GM12878 (cell line): ENCODE data around the gene POP7.

ENCODE experiments used
- JUND ChIP-seq: IDR thresholded peaks from 2 replicates; pipeline ENCODE4 v1.6.1; 2012; ENCODE audit warnings: low read depth, mild to moderate bottlenecking, low read length, improper control_type of control experiment, moderate library complexity
- MYC ChIP-seq: IDR thresholded peaks from 2 replicates; pipeline ENCODE4 v1.6.1; 2011; ENCODE audit warnings: mild to moderate bottlenecking, low read length, moderate library complexity, inconsistent platforms; ENCODE audit not compliant: insufficient read depth, insufficient replicate concordance, insufficient read length, severe bottlenecking
- NRF1 ChIP-seq: conservative IDR thresholded peaks from 2 replicates; pipeline ENCODE4 v1.6.1; 2011; ENCODE audit warnings: mild to moderate bottlenecking, low read depth, low read length, improper control_type of control experiment
- SIN3A ChIP-seq: IDR thresholded peaks from 2 replicates; pipeline ENCODE4 v1.6.1; 2012; ENCODE audit warnings: low read depth, low read length, improper control_type of control experiment
- TCF3 ChIP-seq: IDR thresholded peaks from 2 replicates; pipeline ENCODE4 v1.6.1; 2012; ENCODE audit warnings: low read depth, mild to moderate bottlenecking, low read length, borderline replicate concordance; ENCODE audit not compliant: insufficient read depth
- TF ChIP-seq, protein P1 (sequence below): fragments of 150-350 bp; IDR thresholded peaks from 2 replicates; pipeline ENCODE4 v1.6.1; 2016; ENCODE audit warnings: low read depth, low read length
- TF ChIP-seq, protein P2 (sequence below): IDR thresholded peaks from 2 replicates; pipeline ENCODE4 v1.6.1; 2012; ENCODE audit warnings: mild to moderate bottlenecking, low read depth, low read length
- TF ChIP-seq, protein P3 (sequence below), 3 experiments: IDR thresholded peaks in 2 of 3; conservative IDR thresholded peaks in 1 of 3; 2 replicates each; pipeline ENCODE4 v1.5.1; 2011; ENCODE audit warnings: low read depth in 3 of 3, low read length in 3 of 3, mild to moderate bottlenecking in 3 of 3, control low read depth in 2 of 3, moderate library complexity in 2 of 3, inconsistent platforms in 1 of 3, mixed read lengths in 1 of 3; ENCODE audit not compliant: control insufficient read depth in 2 of 3, insufficient read depth in 1 of 3; ENCODE audit errors: extremely low read depth in 1 of 3

DNA sequence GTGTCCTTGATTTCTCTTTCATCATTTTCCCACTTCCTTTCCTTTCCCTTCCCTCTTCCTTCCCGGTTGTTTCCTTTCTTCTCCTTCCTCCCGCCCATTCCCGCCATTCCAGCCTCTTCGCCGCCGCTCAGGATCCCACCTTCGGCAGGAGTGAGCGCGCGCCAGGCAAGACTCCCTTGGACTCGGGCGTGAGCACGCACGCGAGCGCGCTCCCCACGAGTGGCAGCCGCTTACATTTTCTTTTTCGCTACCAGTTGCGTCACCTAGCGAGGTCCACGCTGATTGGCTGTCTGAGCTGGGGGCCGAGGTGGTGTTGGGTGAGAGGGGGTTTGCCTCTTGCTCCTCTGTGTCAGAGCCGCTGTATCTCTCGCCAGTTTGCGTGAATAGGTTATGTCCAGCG, 39.3 kb downstream of the POP7 start:
- TF ChIP-seq TCF3 = no peak
- TF ChIP-seq, protein P1, sequence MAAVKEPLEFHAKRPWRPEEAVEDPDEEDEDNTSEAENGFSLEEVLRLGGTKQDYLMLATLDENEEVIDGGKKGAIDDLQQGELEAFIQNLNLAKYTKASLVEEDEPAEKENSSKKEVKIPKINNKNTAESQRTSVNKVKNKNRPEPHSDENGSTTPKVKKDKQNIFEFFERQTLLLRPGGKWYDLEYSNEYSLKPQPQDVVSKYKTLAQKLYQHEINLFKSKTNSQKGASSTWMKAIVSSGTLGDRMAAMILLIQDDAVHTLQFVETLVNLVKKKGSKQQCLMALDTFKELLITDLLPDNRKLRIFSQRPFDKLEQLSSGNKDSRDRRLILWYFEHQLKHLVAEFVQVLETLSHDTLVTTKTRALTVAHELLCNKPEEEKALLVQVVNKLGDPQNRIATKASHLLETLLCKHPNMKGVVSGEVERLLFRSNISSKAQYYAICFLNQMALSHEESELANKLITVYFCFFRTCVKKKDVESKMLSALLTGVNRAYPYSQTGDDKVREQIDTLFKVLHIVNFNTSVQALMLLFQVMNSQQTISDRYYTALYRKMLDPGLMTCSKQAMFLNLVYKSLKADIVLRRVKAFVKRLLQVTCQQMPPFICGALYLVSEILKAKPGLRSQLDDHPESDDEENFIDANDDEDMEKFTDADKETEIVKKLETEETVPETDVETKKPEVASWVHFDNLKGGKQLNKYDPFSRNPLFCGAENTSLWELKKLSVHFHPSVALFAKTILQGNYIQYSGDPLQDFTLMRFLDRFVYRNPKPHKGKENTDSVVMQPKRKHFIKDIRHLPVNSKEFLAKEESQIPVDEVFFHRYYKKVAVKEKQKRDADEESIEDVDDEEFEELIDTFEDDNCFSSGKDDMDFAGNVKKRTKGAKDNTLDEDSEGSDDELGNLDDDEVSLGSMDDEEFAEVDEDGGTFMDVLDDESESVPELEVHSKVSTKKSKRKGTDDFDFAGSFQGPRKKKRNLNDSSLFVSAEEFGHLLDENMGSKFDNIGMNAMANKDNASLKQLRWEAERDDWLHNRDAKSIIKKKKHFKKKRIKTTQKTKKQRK = no peak
- no peak for TF ChIP-seq NRF1
- TF ChIP-seq, protein P2, sequence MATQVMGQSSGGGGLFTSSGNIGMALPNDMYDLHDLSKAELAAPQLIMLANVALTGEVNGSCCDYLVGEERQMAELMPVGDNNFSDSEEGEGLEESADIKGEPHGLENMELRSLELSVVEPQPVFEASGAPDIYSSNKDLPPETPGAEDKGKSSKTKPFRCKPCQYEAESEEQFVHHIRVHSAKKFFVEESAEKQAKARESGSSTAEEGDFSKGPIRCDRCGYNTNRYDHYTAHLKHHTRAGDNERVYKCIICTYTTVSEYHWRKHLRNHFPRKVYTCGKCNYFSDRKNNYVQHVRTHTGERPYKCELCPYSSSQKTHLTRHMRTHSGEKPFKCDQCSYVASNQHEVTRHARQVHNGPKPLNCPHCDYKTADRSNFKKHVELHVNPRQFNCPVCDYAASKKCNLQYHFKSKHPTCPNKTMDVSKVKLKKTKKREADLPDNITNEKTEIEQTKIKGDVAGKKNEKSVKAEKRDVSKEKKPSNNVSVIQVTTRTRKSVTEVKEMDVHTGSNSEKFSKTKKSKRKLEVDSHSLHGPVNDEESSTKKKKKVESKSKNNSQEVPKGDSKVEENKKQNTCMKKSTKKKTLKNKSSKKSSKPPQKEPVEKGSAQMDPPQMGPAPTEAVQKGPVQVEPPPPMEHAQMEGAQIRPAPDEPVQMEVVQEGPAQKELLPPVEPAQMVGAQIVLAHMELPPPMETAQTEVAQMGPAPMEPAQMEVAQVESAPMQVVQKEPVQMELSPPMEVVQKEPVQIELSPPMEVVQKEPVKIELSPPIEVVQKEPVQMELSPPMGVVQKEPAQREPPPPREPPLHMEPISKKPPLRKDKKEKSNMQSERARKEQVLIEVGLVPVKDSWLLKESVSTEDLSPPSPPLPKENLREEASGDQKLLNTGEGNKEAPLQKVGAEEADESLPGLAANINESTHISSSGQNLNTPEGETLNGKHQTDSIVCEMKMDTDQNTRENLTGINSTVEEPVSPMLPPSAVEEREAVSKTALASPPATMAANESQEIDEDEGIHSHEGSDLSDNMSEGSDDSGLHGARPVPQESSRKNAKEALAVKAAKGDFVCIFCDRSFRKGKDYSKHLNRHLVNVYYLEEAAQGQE = no peak
- TF ChIP-seq, protein P3, sequence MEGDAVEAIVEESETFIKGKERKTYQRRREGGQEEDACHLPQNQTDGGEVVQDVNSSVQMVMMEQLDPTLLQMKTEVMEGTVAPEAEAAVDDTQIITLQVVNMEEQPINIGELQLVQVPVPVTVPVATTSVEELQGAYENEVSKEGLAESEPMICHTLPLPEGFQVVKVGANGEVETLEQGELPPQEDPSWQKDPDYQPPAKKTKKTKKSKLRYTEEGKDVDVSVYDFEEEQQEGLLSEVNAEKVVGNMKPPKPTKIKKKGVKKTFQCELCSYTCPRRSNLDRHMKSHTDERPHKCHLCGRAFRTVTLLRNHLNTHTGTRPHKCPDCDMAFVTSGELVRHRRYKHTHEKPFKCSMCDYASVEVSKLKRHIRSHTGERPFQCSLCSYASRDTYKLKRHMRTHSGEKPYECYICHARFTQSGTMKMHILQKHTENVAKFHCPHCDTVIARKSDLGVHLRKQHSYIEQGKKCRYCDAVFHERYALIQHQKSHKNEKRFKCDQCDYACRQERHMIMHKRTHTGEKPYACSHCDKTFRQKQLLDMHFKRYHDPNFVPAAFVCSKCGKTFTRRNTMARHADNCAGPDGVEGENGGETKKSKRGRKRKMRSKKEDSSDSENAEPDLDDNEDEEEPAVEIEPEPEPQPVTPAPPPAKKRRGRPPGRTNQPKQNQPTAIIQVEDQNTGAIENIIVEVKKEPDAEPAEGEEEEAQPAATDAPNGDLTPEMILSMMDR (IDR thresholded peaks at IDR 0.05 in 2 of 3, conservative IDR thresholded peaks at IDR 0.05 in 1 of 3; ENCODE audit: control insufficient read depth in 2 of 3, extremely low read depth in 1 of 3, insufficient read depth in 1 of 3, low read depth in 3 of 3, low read length in 3 of 3) = no peak
- TF ChIP-seq SIN3A = no peak
- no peak for TF ChIP-seq JUND
- no peak for TF ChIP-seq MYC
